ENCODE data around the gene CD101.

The CD101 gene

GRCh38 chr1:117000142-117000541 lies 1.4 kb upstream of the CD101 start:
- no peak overlapping the region for H3K4me3 ChIP-seq (ENCODE audit: low read depth, low read length)
- TF ChIP-seq CTCF (conservative IDR thresholded peaks at IDR 0.05; ENCODE audit: low read depth, low read length), result no peak
- DNase-seq (ENCODE audit: low read depth), result no peak

- DNase-seq (ENCODE audit: low read depth), result no peak
- TF ChIP-seq CTCF (conservative IDR thresholded peaks at IDR 0.05; ENCODE audit: low read depth, low read length), result no peak
- H3K4me3 ChIP-seq (ENCODE audit: low read depth, low read length), result no peak overlapping the region
These were observed 1.8 kb downstream of the CD101 start for GRCh38 chr1:117003223-117003875.

- no peak overlapping the region for H3K4me3 ChIP-seq (ENCODE audit: low read depth, low read length)
- no peak for DNase-seq (ENCODE audit: low read depth)
- no peak for TF ChIP-seq CTCF (conservative IDR thresholded peaks at IDR 0.05; ENCODE audit: low read depth, low read length)
These were observed 6.1 kb downstream of the CD101 start for GRCh38 chr1:117007719-117008013.

DNA sequence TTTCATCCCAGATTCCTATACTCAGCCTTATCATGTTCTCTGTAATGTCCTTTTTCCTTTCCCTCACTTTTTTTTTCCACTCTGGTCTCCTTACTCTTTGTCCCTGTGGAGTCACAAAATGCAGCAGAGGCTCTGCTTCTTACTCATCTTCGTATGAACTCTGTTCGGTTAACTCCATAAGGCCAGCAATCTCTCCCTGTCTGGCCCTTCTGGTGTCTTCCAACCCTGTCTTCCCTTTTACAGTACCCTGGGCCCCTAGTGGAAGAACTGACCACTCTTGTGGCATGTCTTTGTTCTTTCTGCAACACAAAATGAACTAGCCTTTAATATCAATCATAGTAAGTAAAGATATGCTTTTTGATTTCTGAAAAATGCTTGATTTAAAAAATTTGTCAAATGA lies 7.1 kb downstream of the CD101 start:
- no peak for TF ChIP-seq CTCF (conservative IDR thresholded peaks at IDR 0.05; ENCODE audit: low read depth, low read length)
- no peak overlapping the region for H3K4me3 ChIP-seq (ENCODE audit: low read depth, low read length)
- no peak for DNase-seq (ENCODE audit: low read depth)

DNA sequence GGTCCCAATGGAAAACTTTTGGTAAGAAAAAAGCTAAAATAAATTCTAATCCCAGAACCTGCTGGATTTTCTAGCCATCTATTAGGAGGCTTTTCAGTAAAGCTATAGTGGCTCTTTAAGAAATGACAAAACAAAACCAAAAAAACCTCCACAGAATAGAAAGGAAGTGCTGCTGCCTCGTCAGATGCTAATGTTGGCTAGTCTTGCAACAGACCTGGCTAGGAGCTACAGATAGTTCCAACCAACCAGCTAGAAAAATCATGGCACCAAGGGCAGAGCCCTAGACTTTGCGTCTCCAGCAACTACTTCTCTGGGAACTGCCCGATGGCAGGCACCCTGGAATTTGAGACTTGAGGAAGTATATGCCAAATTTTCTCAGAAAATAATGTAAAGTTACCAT lies 7.6 kb downstream of the CD101 start:
- DNase-seq (ENCODE audit: low read depth), result no peak
- H3K4me3 ChIP-seq (ENCODE audit: low read depth, low read length), result no peak overlapping the region
- TF ChIP-seq CTCF (conservative IDR thresholded peaks at IDR 0.05; ENCODE audit: low read depth, low read length), result no peak

GRCh38 chr1:117010310-117010969 lies 8.9 kb downstream of the CD101 start:
- DNase-seq (ENCODE audit: low read depth), result no peak
- H3K4me3 ChIP-seq (ENCODE audit: low read depth, low read length), result no peak overlapping the region
- TF ChIP-seq CTCF (conservative IDR thresholded peaks at IDR 0.05; ENCODE audit: low read depth, low read length), result no peak

GRCh38 chr1:117011334-117011733 lies 9.8 kb downstream of the CD101 start:
- no peak for DNase-seq (ENCODE audit: low read depth)
- H3K4me3 ChIP-seq (ENCODE audit: low read depth, low read length), result no peak overlapping the region
- no peak for TF ChIP-seq CTCF (conservative IDR thresholded peaks at IDR 0.05; ENCODE audit: low read depth, low read length)
